ENCODE results near the gene TTC7B. TPM values are rescaled to one million over a fixed set of nuclear protein-coding genes. Genes with fewer than 3 reads are reported as not detected.

Gene TTC7B
- total and polyA plus RNA-seq, 2 donors (not counting 3 experiments of a cell fraction or from before 2014, with no cell fraction given), result 46.8 to 76.5 TPM

DNA sequence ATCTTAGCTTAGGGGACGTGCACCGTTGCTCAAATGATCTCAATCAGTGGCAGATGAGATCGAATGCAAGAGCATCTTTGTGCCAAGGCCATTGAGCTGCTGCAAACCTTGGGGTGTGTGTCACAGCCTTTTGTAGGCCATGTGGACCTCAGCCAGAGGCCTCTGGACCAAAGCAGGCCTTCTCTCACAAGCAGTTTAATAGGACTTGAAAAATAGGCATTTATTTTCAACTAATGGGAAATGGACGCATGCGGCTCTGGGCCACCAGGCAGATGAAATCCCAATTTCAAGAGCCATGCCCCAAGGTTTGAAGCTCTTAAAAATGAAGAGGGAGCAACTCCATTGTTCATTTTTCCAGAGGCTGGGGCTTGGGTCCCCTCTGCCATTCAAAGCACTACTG, 87.3 kb downstream of the TTC7B start:
- H3K4me3 ChIP-seq (replicated peaks in 1 of 3; ENCODE audit: insufficient read depth in 1 of 3, low read depth in 1 of 3, low read length in 3 of 3), result no peak overlapping the region
- no peaks in the 10 kb centered on the region for H3K9me3 ChIP-seq (replicated peaks; ENCODE audit: control insufficient read depth, insufficient read depth, low read length)
- TF ChIP-seq POLR2A (IDR thresholded peaks at IDR 0.05; ENCODE audit: low read depth, low read length), result no peak
- no peak for TF ChIP-seq JUN (IDR thresholded peaks at IDR 0.05; ENCODE audit: borderline replicate concordance, insufficient read depth, insufficient read length, low read depth)
- no peak for TF ChIP-seq MYC (IDR thresholded peaks at IDR 0.05; ENCODE audit: low read depth, low read length)
- TF ChIP-seq, protein P1, sequence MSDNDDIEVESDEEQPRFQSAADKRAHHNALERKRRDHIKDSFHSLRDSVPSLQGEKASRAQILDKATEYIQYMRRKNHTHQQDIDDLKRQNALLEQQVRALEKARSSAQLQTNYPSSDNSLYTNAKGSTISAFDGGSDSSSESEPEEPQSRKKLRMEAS (IDR thresholded peaks at IDR 0.05; ENCODE audit: insufficient read depth, insufficient read length), result no peak
- TF ChIP-seq, protein P2, sequence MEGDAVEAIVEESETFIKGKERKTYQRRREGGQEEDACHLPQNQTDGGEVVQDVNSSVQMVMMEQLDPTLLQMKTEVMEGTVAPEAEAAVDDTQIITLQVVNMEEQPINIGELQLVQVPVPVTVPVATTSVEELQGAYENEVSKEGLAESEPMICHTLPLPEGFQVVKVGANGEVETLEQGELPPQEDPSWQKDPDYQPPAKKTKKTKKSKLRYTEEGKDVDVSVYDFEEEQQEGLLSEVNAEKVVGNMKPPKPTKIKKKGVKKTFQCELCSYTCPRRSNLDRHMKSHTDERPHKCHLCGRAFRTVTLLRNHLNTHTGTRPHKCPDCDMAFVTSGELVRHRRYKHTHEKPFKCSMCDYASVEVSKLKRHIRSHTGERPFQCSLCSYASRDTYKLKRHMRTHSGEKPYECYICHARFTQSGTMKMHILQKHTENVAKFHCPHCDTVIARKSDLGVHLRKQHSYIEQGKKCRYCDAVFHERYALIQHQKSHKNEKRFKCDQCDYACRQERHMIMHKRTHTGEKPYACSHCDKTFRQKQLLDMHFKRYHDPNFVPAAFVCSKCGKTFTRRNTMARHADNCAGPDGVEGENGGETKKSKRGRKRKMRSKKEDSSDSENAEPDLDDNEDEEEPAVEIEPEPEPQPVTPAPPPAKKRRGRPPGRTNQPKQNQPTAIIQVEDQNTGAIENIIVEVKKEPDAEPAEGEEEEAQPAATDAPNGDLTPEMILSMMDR (IDR thresholded peaks at IDR 0.05; ENCODE audit: extremely low read depth in 1 of 2, insufficient read depth in 1 of 2, low read depth in 1 of 2, low read length in 2 of 2), result no peak
- no peak for TF ChIP-seq EZH2 (IDR thresholded peaks at IDR 0.05; ENCODE audit: borderline replicate concordance, low read depth, low read length, severe bottlenecking)
- no peak for TF ChIP-seq GATA2 (IDR thresholded peaks at IDR 0.05; ENCODE audit: insufficient read depth, insufficient read length, low read depth, low read length)
- no peak for TF ChIP-seq FOS (IDR thresholded peaks at IDR 0.05; ENCODE audit: borderline replicate concordance, insufficient read depth, low read length)
- no peak for TF ChIP-seq POLR2AphosphoS5 (IDR thresholded peaks at IDR 0.05; ENCODE audit: insufficient read depth, low read depth, low read length)
- BruUV-seq (replicated peaks), result no TSS peak
- H3K4me1 ChIP-seq (ENCODE audit: control insufficient read depth, extremely low read depth, insufficient read depth, low read length), result no peaks in the 10 kb centered on the region
- H2AFZ ChIP-seq (ENCODE audit: low read depth, low read length), result no peak overlapping the region
- dilution Hi-C loops (cut with MboI; ENCODE audit: extremely low pct_ligation_motif_present, low sequenced_read_pairs) (no loop called here), intact Hi-C loops (cut with micrococcal nuclease) (no loop called here)
- H3K9me1 ChIP-seq (replicated peaks; ENCODE audit: control insufficient read depth, extremely low read depth, insufficient read depth, low read length), result no peaks in the 10 kb centered on the region
- FAIRE-seq, result no peak
- no peak overlapping the region for H3K27ac ChIP-seq (ENCODE audit: insufficient read depth, low read depth, low read length)
- no peak for DNase-seq (ENCODE audit: low read depth, low spot score)
- H3K36me3 ChIP-seq (ENCODE audit: control insufficient read depth in 2 of 2, extremely low read depth in 1 of 2, insufficient read depth in 2 of 2, low read length in 2 of 2), result peaks cover 2 to 5% of the 10 kb centered on the region in 2 experiments
- H4K20me1 ChIP-seq (replicated peaks; ENCODE audit: control insufficient read depth, extremely low read depth, insufficient read depth, low read length), result no peaks in the 10 kb centered on the region
- CTCF ChIA-PET, result no interaction called here
- no peaks in the 10 kb centered on the region for H3K27me3 ChIP-seq (ENCODE audit: control insufficient read depth in 2 of 2, insufficient read depth in 2 of 2, low read length in 2 of 2)
- POLR2A ChIA-PET, result no interaction called here
- no peaks in the 10 kb centered on the region for H3K79me2 ChIP-seq (ENCODE audit: control insufficient read depth, insufficient read depth, low read length)
- H3K4me2 ChIP-seq (ENCODE audit: insufficient read depth, low read length), result no peak overlapping the region
- H3K9ac ChIP-seq (replicated peaks; ENCODE audit: extremely low read depth, insufficient read depth, low read length), result no peak overlapping the region

All from endothelial cell of umbilical vein (primary cell).